Gastroesophageal sphincter (tissue), 3 donors: ENCODE results near the gene CAPG.

Source experiments
- CTCF ChIP-seq, 4 experiments: fragments of 200-600 bp in 2 of 4; fragments of 450-650 bp in 2 of 4; sonication (generic) in 1 of 4; IDR thresholded peaks; one replicate each; pipeline ENCODE4 v1.5.1; 2017 to 2019; ENCODE audit warnings: antibody characterized with exemption in 4 of 4, mild to moderate bottlenecking in 2 of 4, moderate library complexity in 2 of 4
- POLR2A ChIP-seq, 2 donors: fragments of 450-650 bp; IDR thresholded peaks; one replicate each; pipeline ENCODE4 v1.6.1; 2017; ENCODE audit warnings: antibody characterized with exemption in 2 of 2, mild to moderate bottlenecking in 2 of 2, moderate library complexity in 1 of 2

GRCh38 chr2:85354286-85355072 is 55.7 kb downstream of the CAPG start, which contains the start of the genes ELMOD3 and RETSAT:
- TF ChIP-seq CTCF (IDR thresholded peaks at IDR 0.05) (no peak), POLR2A (IDR thresholded peaks at IDR 0.05) (peak; percentile 85 to 89)
